K562 (cell line): ENCODE measurements around the gene C10orf105. TPM values are rescaled to one million over a fixed set of nuclear protein-coding genes. Genes with fewer than 3 reads are reported as not detected.

ENCODE experiments used
- FOXK1 ChIP-seq: sonication (generic); formaldehyde crosslinking; IDR thresholded peaks from 2 replicates; pipeline ENCODE4 v1.8.0; 2022; ENCODE audit warnings: missing genetic modification reagents, mild to moderate bottlenecking, borderline replicate concordance
- MEIS2 ChIP-seq: fragments of 450-650 bp; IDR thresholded peaks from 2 replicates; pipeline ENCODE4 v1.6.1; 2014; ENCODE audit warnings: mild to moderate bottlenecking; ENCODE audit not compliant: partially characterized antibody
- PKNOX1 ChIP-seq: fragments of 450-650 bp; IDR thresholded peaks from 2 replicates; pipeline ENCODE4 v1.6.1; 2016
- TBP ChIP-seq: optimal IDR thresholded peaks from 2 replicates; pipeline ENCODE3; 2011; ENCODE audit warnings: low read depth, low read length, improper control_type of control experiment
- ZNF316 ChIP-seq: fragments of 450-650 bp; IDR thresholded peaks from 2 replicates; pipeline ENCODE4 v1.6.1; 2016
- ZNF431 ChIP-seq: sonication (generic); formaldehyde crosslinking; IDR thresholded peaks from 2 replicates; pipeline ENCODE4 v1.8.0; 2022; ENCODE audit warnings: mild to moderate bottlenecking, missing genetic modification reagents
- ZNF444 ChIP-seq: fragments of 250-450 bp; sonication (Bioruptor Pico); IDR thresholded peaks from 2 replicates; pipeline ENCODE4 v1.4.0; 2020; ENCODE audit warnings: mild to moderate bottlenecking, moderate library complexity
- ZNF57 ChIP-seq: fragments of 450-650 bp; formaldehyde crosslinking; IDR thresholded peaks from 2 replicates; pipeline ENCODE4 v1.4.0; 2020; ENCODE audit warnings: mild to moderate bottlenecking, moderate library complexity
- polyA plus RNA-seq, 8 experiments: library from polyadenylated mRNA; depleted of rRNA in 4 of 8; stranded (reverse) in 5 of 8; unstranded in 3 of 8; fragments of >200 nt; fragmentation: Nextera tagmentation in 2 of 8; fragmentation: Illumina TruSeq in 1 of 8; extraction: Ambion mirVana in 2 of 8; extraction: Trizol in 1 of 8; gene quantifications; 2 replicates each; pipeline versions ENCODE4 v1.2.1 to v1.2.3, GENCODE V29; 2011 to 2014; ENCODE audit warnings: inconsistent platforms in 1 of 8, missing spikeins in 1 of 8
- total RNA-seq, 7 experiments: library from RNA; depleted of rRNA in 6 of 7; stranded (reverse); fragments of >200 nt in 6 of 7; fragmentation: Illumina TruSeq in 2 of 7; extraction: Trizol in 2 of 7; gene quantifications; 2 replicates each; pipeline versions ENCODE4 v1.2.1 to v1.2.3, GENCODE V29; 2011 to 2021; ENCODE audit warnings: low replicate concordance in 1 of 7
- TF ChIP-seq, protein P1 (sequence below): fragments of 250-450 bp; sonication (Bioruptor Pico); IDR thresholded peaks from 2 replicates; pipeline ENCODE4 v1.4.0; 2020

The C10orf105 gene
- total and polyA plus RNA-seq, 9 of the 15 experiments (the other 6 are each of a cell fraction or from before 2014, with no cell fraction given), result 0.03 to 0.25 (median 0.04) TPM; not detected in 3

DNA sequence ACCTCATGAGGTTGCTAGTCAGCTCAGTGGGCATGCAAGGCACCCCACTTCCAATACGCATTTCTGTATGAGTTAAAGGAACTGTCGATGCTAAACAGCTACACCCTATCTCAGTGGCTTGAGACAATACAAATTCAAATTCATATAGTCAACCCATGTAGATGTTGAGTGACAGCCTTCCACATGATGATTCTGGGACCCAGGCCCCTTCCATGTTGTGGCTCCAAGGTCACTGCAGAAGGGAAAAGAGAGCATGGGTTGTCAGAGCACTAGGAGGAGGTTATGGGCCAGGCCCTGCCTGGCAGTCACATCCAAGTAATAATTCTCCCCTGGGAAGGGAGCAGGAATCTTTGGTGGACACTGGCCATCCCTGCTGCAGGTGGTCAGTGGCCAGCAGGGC, 28.2 kb downstream of the C10orf105 start (continued):
- TF ChIP-seq TBP (no peak), ZNF316 (no peak), ZNF57 (CRISPR knock-in tag) (no peak), MEIS2 (peak; percentile 48), ZNF444 (CRISPR knock-in tag) (no peak), FOXK1 (CRISPR knock-in tag) (no peak), ZNF431 (CRISPR knock-in tag) (no peak), PKNOX1 (peak; percentile 94)
- TF ChIP-seq, protein P1, sequence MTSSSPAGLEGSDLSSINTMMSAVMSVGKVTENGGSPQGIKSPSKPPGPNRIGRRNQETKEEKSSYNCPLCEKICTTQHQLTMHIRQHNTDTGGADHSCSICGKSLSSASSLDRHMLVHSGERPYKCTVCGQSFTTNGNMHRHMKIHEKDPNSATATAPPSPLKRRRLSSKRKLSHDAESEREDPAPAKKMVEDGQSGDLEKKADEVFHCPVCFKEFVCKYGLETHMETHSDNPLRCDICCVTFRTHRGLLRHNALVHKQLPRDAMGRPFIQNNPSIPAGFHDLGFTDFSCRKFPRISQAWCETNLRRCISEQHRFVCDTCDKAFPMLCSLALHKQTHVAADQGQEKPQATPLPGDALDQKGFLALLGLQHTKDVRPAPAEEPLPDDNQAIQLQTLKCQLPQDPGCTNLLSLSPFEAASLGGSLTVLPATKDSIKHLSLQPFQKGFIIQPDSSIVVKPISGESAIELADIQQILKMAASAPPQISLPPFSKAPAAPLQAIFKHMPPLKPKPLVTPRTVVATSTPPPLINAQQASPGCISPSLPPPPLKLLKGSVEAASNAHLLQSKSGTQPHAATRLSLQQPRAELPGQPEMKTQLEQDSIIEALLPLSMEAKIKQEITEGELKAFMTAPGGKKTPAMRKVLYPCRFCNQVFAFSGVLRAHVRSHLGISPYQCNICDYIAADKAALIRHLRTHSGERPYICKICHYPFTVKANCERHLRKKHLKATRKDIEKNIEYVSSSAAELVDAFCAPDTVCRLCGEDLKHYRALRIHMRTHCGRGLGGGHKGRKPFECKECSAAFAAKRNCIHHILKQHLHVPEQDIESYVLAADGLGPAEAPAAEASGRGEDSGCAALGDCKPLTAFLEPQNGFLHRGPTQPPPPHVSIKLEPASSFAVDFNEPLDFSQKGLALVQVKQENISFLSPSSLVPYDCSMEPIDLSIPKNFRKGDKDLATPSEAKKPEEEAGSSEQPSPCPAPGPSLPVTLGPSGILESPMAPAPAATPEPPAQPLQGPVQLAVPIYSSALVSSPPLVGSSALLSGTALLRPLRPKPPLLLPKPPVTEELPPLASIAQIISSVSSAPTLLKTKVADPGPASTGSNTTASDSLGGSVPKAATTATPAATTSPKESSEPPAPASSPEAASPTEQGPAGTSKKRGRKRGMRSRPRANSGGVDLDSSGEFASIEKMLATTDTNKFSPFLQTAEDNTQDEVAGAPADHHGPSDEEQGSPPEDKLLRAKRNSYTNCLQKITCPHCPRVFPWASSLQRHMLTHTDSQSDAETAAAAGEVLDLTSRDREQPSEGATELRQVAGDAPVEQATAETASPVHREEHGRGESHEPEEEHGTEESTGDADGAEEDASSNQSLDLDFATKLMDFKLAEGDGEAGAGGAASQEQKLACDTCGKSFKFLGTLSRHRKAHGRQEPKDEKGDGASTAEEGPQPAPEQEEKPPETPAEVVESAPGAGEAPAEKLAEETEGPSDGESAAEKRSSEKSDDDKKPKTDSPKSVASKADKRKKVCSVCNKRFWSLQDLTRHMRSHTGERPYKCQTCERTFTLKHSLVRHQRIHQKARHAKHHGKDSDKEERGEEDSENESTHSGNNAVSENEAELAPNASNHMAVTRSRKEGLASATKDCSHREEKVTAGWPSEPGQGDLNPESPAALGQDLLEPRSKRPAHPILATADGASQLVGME (CRISPR knock-in tag), result no peak
